Dermis lymphatic vessel endothelial cell (primary cell): Measurements from ENCODE around the gene ZNHIT3. TPM values are rescaled to one million over a fixed set of nuclear protein-coding genes. Genes with fewer than 3 reads are reported as not detected.

Experiments used
- total RNA-seq: library from RNA; depleted of rRNA; stranded (reverse); fragments of >200 nt; gene quantifications from 2 replicates; pipeline ENCODE4 v1.2.1, GENCODE V29; 2014

ZNHIT3 gene
- total RNA-seq: 28.9 and 30.3 TPM in 2 replicates

DNA sequence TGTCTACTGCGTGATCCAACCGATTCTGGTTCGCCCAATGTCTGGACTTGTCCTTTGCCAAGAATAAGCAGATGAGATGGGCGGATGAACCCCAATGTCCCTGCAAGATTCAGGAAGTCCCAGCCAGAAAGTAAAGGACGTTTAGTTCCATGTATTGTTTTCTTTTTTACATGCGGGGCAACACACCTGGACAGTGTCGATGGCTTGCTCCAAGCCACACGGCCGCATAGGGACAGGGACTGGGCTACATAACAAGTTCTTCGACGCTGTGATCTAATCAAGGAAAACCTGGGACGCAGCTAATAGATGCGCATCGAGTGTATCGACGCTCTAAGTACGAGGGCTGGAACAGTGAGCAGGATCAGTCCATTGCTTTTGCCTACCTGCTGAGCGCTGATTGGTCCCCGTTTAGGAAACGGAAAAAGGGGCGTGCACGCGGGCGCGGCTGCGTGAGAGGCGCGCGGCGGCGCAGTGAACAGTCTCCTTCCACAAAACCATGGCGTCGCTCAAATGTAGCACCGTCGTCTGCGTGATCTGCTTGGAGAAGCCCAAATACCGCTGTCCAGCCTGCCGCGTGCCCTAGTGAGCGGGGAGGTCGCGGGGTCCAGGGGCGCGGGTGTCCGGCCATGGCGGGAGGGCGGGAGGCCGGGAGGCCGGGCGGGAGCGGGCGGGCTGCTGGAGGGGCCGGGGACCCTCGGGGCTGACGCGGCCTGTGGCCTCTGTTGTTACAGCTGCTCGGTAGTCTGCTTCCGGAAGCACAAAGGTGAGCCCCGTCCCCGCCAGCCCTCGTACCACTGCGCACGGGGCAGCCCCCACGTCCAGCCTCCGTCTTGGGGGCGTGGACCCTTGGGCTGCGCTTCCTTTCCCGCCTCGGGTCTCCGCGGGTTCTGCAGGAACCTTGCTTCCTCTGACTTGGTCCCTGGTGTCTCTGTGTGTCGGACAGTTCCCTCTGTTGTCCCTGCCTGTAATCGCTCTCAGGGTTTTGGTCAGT is at the start of gene ZNHIT3:
ZNHIT3 (plus strand) TSS at position 478 of the 991 bp plus-strand sequence; CDS start at position 497, 19 bp downstream.

DNA sequence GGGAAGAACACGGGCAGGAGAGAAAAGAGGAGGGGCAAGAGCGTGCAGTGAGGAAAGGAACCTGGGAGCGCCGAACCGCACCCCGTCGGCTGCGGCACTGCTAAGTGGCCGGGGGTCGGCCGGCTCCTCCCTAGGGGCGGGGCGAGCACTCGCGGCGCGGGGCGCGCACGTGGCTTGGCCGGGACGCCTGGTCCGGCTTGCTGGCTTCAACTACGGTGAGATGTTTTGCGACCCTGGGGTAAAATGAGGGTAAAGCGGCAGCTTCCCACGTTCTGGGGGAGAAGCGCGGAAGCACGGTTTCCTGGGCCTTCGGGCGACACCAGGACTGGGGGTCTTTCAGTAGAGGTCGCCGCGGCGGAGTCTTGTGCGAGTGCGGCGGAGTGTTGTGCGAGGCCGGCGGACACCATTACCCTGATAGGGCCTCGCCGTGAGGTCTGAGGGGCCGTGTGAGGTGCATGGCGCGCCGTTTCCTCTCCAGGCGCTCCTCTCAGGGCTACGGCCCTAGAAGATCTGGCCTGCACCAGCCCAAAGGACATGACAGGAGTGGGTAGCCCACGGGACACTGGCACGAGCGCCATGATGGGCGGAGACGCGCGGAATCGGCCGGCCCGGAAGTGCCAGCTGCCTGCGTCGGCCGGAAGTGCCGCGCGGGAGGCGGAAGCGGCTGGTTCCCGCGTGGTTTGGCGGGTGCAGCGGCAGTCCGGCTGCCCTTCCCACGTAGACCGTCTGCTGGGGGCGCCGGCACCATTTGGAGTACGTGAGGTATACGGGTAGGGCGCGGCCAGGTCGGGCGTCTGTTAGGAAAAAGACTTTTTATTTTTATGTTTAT is 48.6 kb downstream of the ZNHIT3 start, which contains the start of the genes MYO19 and PIGW:
MYO19 (minus strand) TSS at position 29 of the 829 bp plus-strand sequence. CDS start 2,330 bp downstream, outside the sequence.
PIGW (plus strand) TSS at position 148 of the 829 bp plus-strand sequence. CDS start 2,115 bp downstream, outside the sequence.

DNA sequence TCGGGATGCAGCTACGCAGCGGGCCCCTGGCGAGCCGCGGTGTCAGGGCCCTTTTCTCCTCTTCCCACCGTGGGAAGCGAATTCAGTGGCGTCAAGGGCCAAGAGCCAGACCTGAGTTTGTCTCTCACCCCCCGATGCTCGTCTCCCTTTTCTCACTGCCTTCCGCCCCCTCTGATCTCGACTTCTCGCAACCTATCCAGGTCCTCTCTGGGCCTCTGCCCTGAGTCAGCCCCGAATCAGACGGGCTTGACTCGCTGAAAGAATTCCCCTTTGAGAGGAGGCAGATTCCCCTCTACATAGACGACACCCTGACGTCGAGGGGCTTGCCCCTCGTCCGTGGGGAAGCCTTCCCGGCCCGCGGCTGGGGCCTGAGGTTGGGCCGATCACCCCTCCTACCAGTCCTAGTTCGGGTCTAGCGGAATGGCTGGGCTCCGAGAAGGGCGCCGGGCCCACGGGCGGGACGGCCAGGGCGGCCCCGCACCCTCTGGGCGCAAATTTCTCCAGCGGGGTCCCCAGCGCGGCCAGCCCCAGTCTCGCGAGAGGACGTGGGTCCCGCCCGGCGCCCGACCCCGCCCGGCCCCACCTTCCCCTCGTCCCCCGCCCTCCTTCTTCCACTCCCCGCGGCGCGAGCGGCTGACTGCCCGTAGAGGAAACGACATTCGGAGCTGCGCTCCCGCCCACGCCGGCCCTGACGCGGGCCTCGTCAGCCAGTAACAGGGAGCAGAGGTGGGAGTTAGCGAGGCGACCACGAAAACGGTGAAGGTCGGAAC is 58.0 kb downstream of the ZNHIT3 start, which contains the start of gene GGNBP2:
GGNBP2 (plus strand) TSS at position 613 of the 770 bp plus-strand sequence. CDS start 806 bp downstream, outside the sequence.

Other genes starting within 250 kb of the ZNHIT3 start
- 0.11 TPM in 1 of 2 replicates, not detected in the other for gene TBC1D3I, start 222.1 kb upstream of the ZNHIT3 start, total RNA-seq
- not detected in 2 replicates for gene TBC1D3G, start 162.8 kb upstream of the ZNHIT3 start, total RNA-seq
- gene TBC1D3H, start 98.2 kb upstream of the ZNHIT3 start, total RNA-seq: not detected in 2 replicates
- 24.4 and 29.9 TPM in 2 replicates for gene MYO19, start 48.2 kb downstream of the ZNHIT3 start, total RNA-seq
- gene PIGW, start 48.3 kb downstream of the ZNHIT3 start, total RNA-seq: 7.2 and 7.7 TPM in 2 replicates
- gene GGNBP2, start 58.2 kb downstream of the ZNHIT3 start, total RNA-seq: 44.3 and 49.1 TPM in 2 replicates
- 5.0 and 8.1 TPM in 2 replicates for gene DHRS11, start 105.2 kb downstream of the ZNHIT3 start, total RNA-seq
- gene MRM1, start 114.9 kb downstream of the ZNHIT3 start, total RNA-seq: 2.1 and 3.5 TPM in 2 replicates